ENCODE data around the gene NF2. TPM values are rescaled to one million over a fixed set of nuclear protein-coding genes. Genes with fewer than 3 reads are reported as not detected.

Gene NF2
- total RNA-seq, 1 donor: 65.9 TPM

GRCh38 chr22:29717789-29718188 is 114.4 kb downstream of the NF2 start:
- no peak for TF ChIP-seq CTCF (IDR thresholded peaks at IDR 0.05; ENCODE audit: insufficient read depth, low read length)
- no peak for DNase-seq (ENCODE audit: low read depth)
- H3K4me3 ChIP-seq (ENCODE audit: low read depth, low read length): no peak overlapping the region

- DNase-seq (ENCODE audit: low read depth): no peak
- TF ChIP-seq CTCF (IDR thresholded peaks at IDR 0.05; ENCODE audit: insufficient read depth, low read length): no peak
- no peak overlapping the region for H3K4me3 ChIP-seq (ENCODE audit: low read depth, low read length)
Measured at GRCh38 chr22:29718949-29719898, 115.8 kb downstream of the NF2 start.

- no peak for TF ChIP-seq CTCF (IDR thresholded peaks at IDR 0.05; ENCODE audit: insufficient read depth, low read length)
- no peak for DNase-seq (ENCODE audit: low read depth)
- no peak within 1 kb of the TSS for H3K4me3 ChIP-seq (ENCODE audit: low read depth, low read length)
Measured at GRCh38 chr22:29719899-29720645, 116.6 kb downstream of the NF2 start, which contains the start of gene CABP7. Gene CABP7 (plus strand): TSS chr22:29720003. CDS start chr22:29720425, 422 bp downstream.

GRCh38 chr22:29720811-29721323 is 117.4 kb downstream of the NF2 start:
- no peak overlapping the region for H3K4me3 ChIP-seq (ENCODE audit: low read depth, low read length)
- no peak for DNase-seq (ENCODE audit: low read depth)
- no peak for TF ChIP-seq CTCF (IDR thresholded peaks at IDR 0.05; ENCODE audit: insufficient read depth, low read length)

GRCh38 chr22:29722151-29722550 is 118.7 kb downstream of the NF2 start:
- no peak for TF ChIP-seq CTCF (IDR thresholded peaks at IDR 0.05; ENCODE audit: insufficient read depth, low read length)
- no peak for DNase-seq (ENCODE audit: low read depth)

GRCh38 chr22:29722587-29722986 is 119.2 kb downstream of the NF2 start:
- DNase-seq (ENCODE audit: low read depth): no peak
- H3K4me3 ChIP-seq (ENCODE audit: low read depth, low read length): no peak overlapping the region
- TF ChIP-seq CTCF (IDR thresholded peaks at IDR 0.05; ENCODE audit: insufficient read depth, low read length): no peak

More at GRCh38 chr22:29722151-29722550, 118.7 kb downstream of the NF2 start:
- H3K4me3 ChIP-seq (ENCODE audit: low read depth, low read length): no peak overlapping the region
